Measurements from ENCODE around the gene NUP153. TPM values are rescaled to one million over a fixed set of nuclear protein-coding genes. Genes with fewer than 3 reads are reported as not detected.
"Not testable (repeated sequence)": the region's sequence is repeated elsewhere in the genome, so short reads cannot be mapped to it uniquely, and the experiment has no call there.

The NUP153 gene
- total RNA-seq, 1 donor from 2014 or later: 30.5 TPM

- ATAC-seq: no peak
- intact Hi-C loops (cut with DNase I): no loop called here
These were observed 2.8 kb upstream of the NUP153 start for GRCh38 chr6:17709476-17709875.

DNA sequence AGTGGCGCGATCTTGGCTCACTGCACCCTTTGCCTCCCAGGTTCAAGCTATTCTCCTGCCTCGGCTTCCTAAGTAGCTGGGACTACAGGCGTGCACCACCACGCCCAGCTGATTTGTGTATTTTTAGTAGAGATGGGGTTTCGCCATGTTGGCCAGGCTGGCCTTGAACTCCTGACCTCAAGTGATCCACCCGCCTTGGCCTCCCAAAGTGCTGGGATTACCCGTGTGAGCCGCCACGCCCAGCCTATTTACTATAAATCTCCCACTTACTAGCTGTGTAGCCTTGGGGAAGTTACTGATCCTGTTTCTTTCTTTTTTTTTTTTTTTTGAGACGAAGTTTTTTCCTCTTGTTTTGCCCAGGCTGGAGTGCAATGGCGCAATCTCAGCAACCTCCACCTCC, 1.3 kb upstream of the NUP153 start:
- intact Hi-C loops (cut with DNase I); H3K36me3 ChIP-seq; H3K27ac ChIP-seq; DNase-seq; H3K9me3 ChIP-seq; H3K4me3 ChIP-seq; H3K27me3 ChIP-seq (ENCODE audit: low read depth); ATAC-seq: not testable (repeated sequence)
- H3K4me1 ChIP-seq: peaks cover 27% of the 10 kb centered on the region

More at GRCh38 chr6:17709476-17709875, 2.8 kb upstream of the NUP153 start:
- Histone ChIP-seq H3K4me3 (no peak overlapping the region), H3K27ac (no peak overlapping the region), H3K4me1 (peaks cover 13% of the 10 kb centered on the region), H3K36me3 (no peaks in the 10 kb centered on the region), H3K27me3 (ENCODE audit: low read depth) (no peaks in the 10 kb centered on the region), H3K9me3 (no peaks in the 10 kb centered on the region)
- no peak for TF ChIP-seq CTCF (IDR thresholded peaks at IDR 0.05)
- no peak for DNase-seq

GRCh38 chr6:17707371-17707651, 586 bp upstream of the NUP153 start:
- Histone ChIP-seq H3K4me3 (peak overlapping the region; percentile 91), H3K36me3 (no peaks in the 10 kb centered on the region), H3K27ac (peak overlapping the region; percentile 100), H3K9me3 (no peaks in the 10 kb centered on the region), H3K4me1 (peaks cover 34% of the 10 kb centered on the region), H3K27me3 (ENCODE audit: low read depth) (no peaks in the 10 kb centered on the region)
- DNase-seq: no peak
- ATAC-seq: no peak
- no peak for TF ChIP-seq CTCF (IDR thresholded peaks at IDR 0.05)
- intact Hi-C loops (cut with DNase I): no loop called here

GRCh38 chr6:17705778-17706579, 746 bp downstream of the NUP153 start:
- Histone ChIP-seq H3K36me3 (no peaks in the 10 kb centered on the region), H3K27ac (peak overlapping the region; percentile 100), H3K27me3 (ENCODE audit: low read depth) (no peaks in the 10 kb centered on the region), H3K9me3 (no peaks in the 10 kb centered on the region), H3K4me3 (peak overlapping the region; percentile 91), H3K4me1 (peaks cover 48% of the 10 kb centered on the region)
- TF ChIP-seq CTCF (IDR thresholded peaks at IDR 0.05): no peak
- ATAC-seq (peak; percentile 84 to 86), DNase-seq (peak; percentile 78)
- intact Hi-C loops (cut with DNase I): no loop called here

DNA sequence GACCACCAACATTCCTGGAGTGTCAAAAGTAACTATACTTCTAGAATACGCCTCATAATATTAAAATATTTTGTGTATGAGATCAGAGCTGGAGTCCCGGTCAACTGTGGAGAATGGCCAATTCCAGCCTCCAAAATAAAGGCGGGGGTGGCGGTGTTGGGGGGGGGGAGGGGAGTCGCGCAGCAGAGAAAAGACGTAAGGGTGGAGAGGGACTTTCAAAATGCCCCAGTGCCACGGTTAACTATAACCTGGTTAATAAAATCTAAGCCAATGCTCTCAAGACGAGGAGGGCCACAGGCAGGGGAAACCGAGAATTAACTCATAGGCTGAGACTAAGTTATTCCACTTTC, 1.3 kb downstream of the NUP153 start:
- peak overlapping the region; percentile 100 for H3K27ac ChIP-seq
- no peaks in the 10 kb centered on the region for H3K9me3 ChIP-seq
- no peaks in the 10 kb centered on the region for H3K27me3 ChIP-seq (ENCODE audit: low read depth)
- no peak for DNase-seq
- intact Hi-C loops (cut with DNase I): no loop called here
- TF ChIP-seq CTCF (IDR thresholded peaks at IDR 0.05): no peak
- ATAC-seq: peak; percentile 20 to 51
- H3K4me1 ChIP-seq: peaks cover 53% of the 10 kb centered on the region
- no peaks in the 10 kb centered on the region for H3K36me3 ChIP-seq
- H3K4me3 ChIP-seq: peak overlapping the region; percentile 91

GRCh38 chr6:17703256-17703694, 3.5 kb downstream of the NUP153 start:
- peaks cover 60% of the 10 kb centered on the region for H3K4me1 ChIP-seq
- H3K4me3 ChIP-seq: no peak overlapping the region
- DNase-seq (no peak), ATAC-seq (no peak)
- H3K9me3 ChIP-seq: no peaks in the 10 kb centered on the region
- no peaks in the 10 kb centered on the region for H3K27me3 ChIP-seq (ENCODE audit: low read depth)
- H3K36me3 ChIP-seq: no peaks in the 10 kb centered on the region
- no peak overlapping the region for H3K27ac ChIP-seq
- intact Hi-C loops (cut with DNase I): no loop called here
- no peak for TF ChIP-seq CTCF (IDR thresholded peaks at IDR 0.05)

All from lower lobe of right lung (tissue), 2 donors.